Breast epithelium (tissue), 4 donors: Measurements from ENCODE around the gene PRKAG1. TPM values are rescaled to one million over a fixed set of nuclear protein-coding genes. Genes with fewer than 3 reads are reported as not detected.

Source experiments
- DNase-seq, 2 donors: peaks; one replicate each; pipeline ENCODE4 v3.0.0-alpha.2; 2019; ENCODE audit warnings: low spot score in 2 of 2
- H3K27ac ChIP-seq, 2 donors: fragments of 200-600 bp; sonication (generic) in 1 of 2; one replicate each; pipeline ENCODE4 v1.5.1; 2016 to 2019; ENCODE audit warnings: mild to moderate bottlenecking in 1 of 2
- H3K27me3 ChIP-seq, 2 donors: fragments of 200-600 bp; sonication (generic) in 1 of 2; one replicate each; pipeline versions ENCODE4 v1.5.1 to v1.6.0; 2017 to 2019; ENCODE audit warnings: control low read depth in 1 of 2, mild to moderate bottlenecking in 1 of 2
- H3K36me3 ChIP-seq: fragments of 200-600 bp; one replicate; pipeline ENCODE4 v1.5.1; 2019
- H3K4me1 ChIP-seq, 2 donors: fragments of 200-600 bp; sonication (generic); one replicate each; pipeline ENCODE4 v1.5.1; 2016 to 2019; ENCODE audit warnings: control low read depth in 1 of 2
- H3K4me3 ChIP-seq, 3 donors: fragments of 200-600 bp; sonication (generic); 1 replicate in 2 of 3; 2 replicates in 1 of 3; pipeline ENCODE4 v1.5.1; 2016 to 2019; ENCODE audit warnings: mild to moderate bottlenecking in 3 of 3, moderate library complexity in 2 of 3
- H3K9me3 ChIP-seq, 2 donors: fragments of 200-600 bp; sonication (generic) in 1 of 2; one replicate each; pipeline ENCODE4 v1.5.1; 2016 to 2019; ENCODE audit warnings: control low read depth in 1 of 2
- CTCF ChIP-seq, 3 donors: fragments of 450-650 bp; IDR thresholded peaks; one replicate each; pipeline ENCODE4 v1.5.1; 2016 to 2017; ENCODE audit warnings: antibody characterized with exemption in 3 of 3, mild to moderate bottlenecking in 3 of 3, moderate library complexity in 3 of 3
- POLR2A ChIP-seq: fragments of 450-650 bp; IDR thresholded peaks from one replicate; pipeline ENCODE4 v1.6.1; 2016; ENCODE audit warnings: antibody characterized with exemption, mild to moderate bottlenecking, moderate library complexity
- POLR2AphosphoS5 ChIP-seq, 3 donors: sonication (generic); formaldehyde crosslinking; IDR thresholded peaks; one replicate each; pipeline ENCODE4 v1.6.1; 2017; ENCODE audit warnings: antibody characterized with exemption in 3 of 3
- intact Hi-C: fragments of 100-400 bp; cut with DNase I; formaldehyde crosslinking; loops from one replicate; pipeline ENCODE4 v1.15.1; 2023; ENCODE audit warnings: low total_unique reads
- total RNA-seq, 3 donors: library from RNA; depleted of rRNA; stranded (reverse); fragments of >200 nt; gene quantifications; one replicate each; pipeline ENCODE4 v1.1.0, GENCODE V29; 2016

The PRKAG1 gene
- total RNA-seq, 3 donors from 2014 or later, result 50.5 to 84.3 (median 54.0) TPM

DNA sequence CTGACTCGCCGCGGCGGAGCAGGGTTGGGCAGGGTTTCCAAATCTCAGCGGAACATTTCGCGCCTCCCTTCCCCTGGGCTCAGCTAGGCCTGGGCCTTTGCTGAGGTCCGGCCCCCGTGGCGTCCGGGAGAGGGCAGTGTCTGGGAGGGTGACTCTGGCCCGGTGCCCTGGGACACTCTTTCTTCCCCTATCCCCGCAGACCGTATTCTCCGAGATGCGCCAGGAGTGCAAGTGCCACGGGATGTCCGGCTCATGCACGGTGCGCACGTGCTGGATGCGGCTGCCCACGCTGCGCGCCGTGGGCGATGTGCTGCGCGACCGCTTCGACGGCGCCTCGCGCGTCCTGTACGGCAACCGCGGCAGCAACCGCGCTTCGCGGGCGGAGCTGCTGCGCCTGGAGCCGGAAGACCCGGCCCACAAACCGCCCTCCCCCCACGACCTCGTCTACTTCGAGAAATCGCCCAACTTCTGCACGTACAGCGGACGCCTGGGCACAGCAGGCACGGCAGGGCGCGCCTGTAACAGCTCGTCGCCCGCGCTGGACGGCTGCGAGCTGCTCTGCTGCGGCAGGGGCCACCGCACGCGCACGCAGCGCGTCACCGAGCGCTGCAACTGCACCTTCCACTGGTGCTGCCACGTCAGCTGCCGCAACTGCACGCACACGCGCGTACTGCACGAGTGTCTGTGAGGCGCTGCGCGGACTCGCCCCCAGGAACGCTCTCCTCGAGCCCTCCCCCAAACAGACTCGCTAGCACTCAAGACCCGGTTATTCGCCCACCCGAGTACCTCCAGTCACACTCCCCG lies 37.4 kb downstream of the PRKAG1 start:
- no peak for DNase-seq
- Histone ChIP-seq H3K27me3 (peaks cover 3 to 51% of the 10 kb centered on the region in 2 donors), H3K4me3 (peak overlapping the region in 2 of 3 donors; percentile 42 to 66), H3K9me3 (no peaks in the 10 kb centered on the region), H3K4me1 (peaks cover 18 to 32% of the 10 kb centered on the region in 2 donors), H3K36me3 (no peaks in the 10 kb centered on the region), H3K27ac (no peak overlapping the region)
- no peak for TF ChIP-seq CTCF (IDR thresholded peaks at IDR 0.05)
- intact Hi-C loops, result no loop called here

GRCh38 chr12:48980389-48980952 lies 38.1 kb downstream of the PRKAG1 start:
- H3K9me3 ChIP-seq, result no peaks in the 10 kb centered on the region
- H3K36me3 ChIP-seq, result no peaks in the 10 kb centered on the region
- peaks cover 3 to 51% of the 10 kb centered on the region in 2 donors for H3K27me3 ChIP-seq
- TF ChIP-seq POLR2AphosphoS5 (IDR thresholded peaks at IDR 0.05), result no peak
- no peak for TF ChIP-seq POLR2A
- no peak for TF ChIP-seq CTCF (IDR thresholded peaks at IDR 0.05)
- peak overlapping the region; percentile 36 to 66 (median 42) for H3K4me3 ChIP-seq
- DNase-seq, result no peak
- peaks cover 18 to 32% of the 10 kb centered on the region in 2 donors for H3K4me1 ChIP-seq
- H3K27ac ChIP-seq, result no peak overlapping the region
- intact Hi-C loops, result no loop called here

DNA sequence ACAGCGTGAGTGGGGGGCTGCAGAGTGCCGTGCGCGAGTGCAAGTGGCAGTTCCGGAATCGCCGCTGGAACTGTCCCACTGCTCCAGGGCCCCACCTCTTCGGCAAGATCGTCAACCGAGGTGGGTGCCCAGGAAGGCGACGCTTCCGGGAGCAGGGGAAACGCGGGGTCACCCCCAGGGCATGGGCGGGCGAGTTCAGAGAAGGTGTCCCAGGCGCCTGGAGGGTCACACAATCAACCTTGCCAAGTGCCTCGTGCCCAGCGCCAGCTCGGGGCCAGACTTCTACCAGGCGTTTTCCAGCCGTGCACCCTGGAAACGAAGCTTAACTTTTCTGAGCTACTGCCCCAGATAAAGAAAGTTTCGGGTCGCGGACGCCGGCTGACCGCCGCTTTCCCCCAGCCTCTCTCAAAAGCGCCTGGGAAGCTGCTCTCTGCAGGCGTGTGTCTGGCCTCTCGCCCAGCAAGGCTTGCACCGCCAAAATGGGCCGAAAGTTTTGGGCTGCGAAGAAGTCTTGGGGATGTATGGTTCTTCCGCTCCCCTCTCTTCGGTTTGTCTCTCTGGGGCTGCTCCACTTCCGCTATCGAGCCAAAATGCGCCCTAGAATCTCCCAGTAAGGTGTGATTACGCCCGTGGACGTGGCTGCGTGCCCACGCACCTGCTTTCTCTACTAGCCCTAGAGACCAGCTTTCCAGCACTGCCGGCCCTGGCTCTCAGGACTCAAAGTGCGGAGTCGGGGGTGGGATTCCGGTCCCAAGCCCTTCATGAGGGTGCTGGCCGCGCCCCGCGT lies 38.8 kb downstream of the PRKAG1 start:
- intact Hi-C loops, result no loop called here
- TF ChIP-seq POLR2A (no peak), POLR2AphosphoS5 (IDR thresholded peaks at IDR 0.05) (no peak), CTCF (IDR thresholded peaks at IDR 0.05) (no peak)
- Histone ChIP-seq H3K36me3 (no peaks in the 10 kb centered on the region), H3K27me3 (peaks cover 3 to 51% of the 10 kb centered on the region in 2 donors), H3K27ac (no peak overlapping the region), H3K4me3 (peak overlapping the region; percentile 36 to 66 (median 42)), H3K4me1 (peaks cover 18 to 32% of the 10 kb centered on the region in 2 donors), H3K9me3 (no peaks in the 10 kb centered on the region)
- no peak for DNase-seq

- Histone ChIP-seq H3K36me3 (no peaks in the 10 kb centered on the region), H3K27ac (no peak overlapping the region), H3K27me3 (peaks cover 3 to 59% of the 10 kb centered on the region in 2 donors), H3K4me1 (peaks cover 18 to 32% of the 10 kb centered on the region in 2 donors), H3K9me3 (no peaks in the 10 kb centered on the region), H3K4me3 (peak overlapping the region; percentile 36 to 66 (median 42))
- no peak for DNase-seq
- intact Hi-C loops, result no loop called here
- TF ChIP-seq POLR2AphosphoS5 (IDR thresholded peaks at IDR 0.05) (no peak), CTCF (IDR thresholded peaks at IDR 0.05) (no peak), POLR2A (no peak)
These were observed 39.6 kb downstream of the PRKAG1 start for GRCh38 chr12:48978741-48979601.
